Sigmoid colon (tissue), 7 donors: ENCODE data around the gene IFITM10. TPM values are rescaled to one million over a fixed set of nuclear protein-coding genes. Genes with fewer than 3 reads are reported as not detected.

Experiments used
- DNase-seq: peaks from one replicate; pipeline ENCODE4 v3.0.0-alpha.2; 2019
- H3K27ac ChIP-seq, 4 donors: fragments of 200-600 bp; sonication (generic); one replicate each; pipeline ENCODE4 v1.5.1; 2016 to 2019; ENCODE audit warnings: mild to moderate bottlenecking in 1 of 4
- H3K27me3 ChIP-seq, 3 donors: fragments of 200-600 bp; sonication (generic); one replicate each; pipeline ENCODE4 v1.5.1; 2019; ENCODE audit warnings: mild to moderate bottlenecking in 1 of 3
- H3K36me3 ChIP-seq, 4 donors: fragments of 200-600 bp; sonication (generic); one replicate each; pipeline ENCODE4 v1.5.1; 2016 to 2019
- H3K4me1 ChIP-seq, 4 donors: fragments of 200-600 bp; sonication (generic); one replicate each; pipeline ENCODE4 v1.5.1; 2017 to 2019
- H3K4me3 ChIP-seq, 4 donors: fragments of 200-600 bp; sonication (generic); one replicate each; pipeline ENCODE4 v1.5.1; 2017 to 2019; ENCODE audit warnings: mild to moderate bottlenecking in 2 of 4, moderate library complexity in 1 of 4
- H3K9me3 ChIP-seq, 4 donors: fragments of 200-600 bp in 3 of 4; sonication (generic) in 3 of 4; one replicate each; pipeline versions ENCODE4 v1.5.1 to v1.6.1; 2013 to 2019
- EP300 ChIP-seq, 4 donors: sonication (generic); formaldehyde crosslinking; IDR thresholded peaks; one replicate each; pipeline ENCODE4 v1.6.1; 2017; ENCODE audit warnings: antibody characterized with exemption in 4 of 4
- POLR2A ChIP-seq, 2 donors: fragments of 450-650 bp; IDR thresholded peaks; one replicate each; pipeline ENCODE4 v1.6.1; 2016; ENCODE audit warnings: antibody characterized with exemption in 2 of 2, mild to moderate bottlenecking in 2 of 2, moderate library complexity in 2 of 2
- POLR2AphosphoS5 ChIP-seq, 4 donors: sonication (generic); formaldehyde crosslinking; IDR thresholded peaks; one replicate each; pipeline ENCODE4 v1.6.1; 2017; ENCODE audit warnings: antibody characterized with exemption in 4 of 4
- WGBS, 2 donors: extraction: QIAGEN DNeasy Blood & Tissue Kit; methylation state at CpG; one replicate each; pipeline ENCODE4 v1.1.7; 2013; 5-methylcytosine and 5-hydroxymethylcytosine counted together
- intact Hi-C: fragments of 100-400 bp; cut with DNase I; formaldehyde crosslinking; loops from one replicate; pipeline ENCODE4 v1.15.1; 2023
- polyA plus RNA-seq, 3 donors: library from polyadenylated mRNA; stranded (reverse); fragments of 200-250 nt; gene quantifications; one replicate each; pipeline ENCODE4 v1.2.3, GENCODE V29; 2013
- total RNA-seq, 4 donors: library from RNA; depleted of rRNA; stranded (reverse); fragments of >200 nt; gene quantifications; one replicate each; pipeline ENCODE4 v1.1.0, GENCODE V29; 2016
- TF ChIP-seq, protein P1 (sequence below), 4 experiments: fragments of 450-650 bp in 3 of 4; fragments of 200-600 bp in 1 of 4; IDR thresholded peaks; one replicate each; pipeline ENCODE4 v1.5.1; 2016 to 2019; ENCODE audit warnings: antibody characterized with exemption in 4 of 4, mild to moderate bottlenecking in 3 of 4, moderate library complexity in 2 of 4
- donor health status: healthy with polysubstance abuse.
- donor health status: Bipolar disorder and iron deficiency.
- donor health status: healthy.

The IFITM10 gene
- total and polyA plus RNA-seq, 7 donors = 0.36 to 1.4 (median 0.60) TPM; not detected in 2

DNA sequence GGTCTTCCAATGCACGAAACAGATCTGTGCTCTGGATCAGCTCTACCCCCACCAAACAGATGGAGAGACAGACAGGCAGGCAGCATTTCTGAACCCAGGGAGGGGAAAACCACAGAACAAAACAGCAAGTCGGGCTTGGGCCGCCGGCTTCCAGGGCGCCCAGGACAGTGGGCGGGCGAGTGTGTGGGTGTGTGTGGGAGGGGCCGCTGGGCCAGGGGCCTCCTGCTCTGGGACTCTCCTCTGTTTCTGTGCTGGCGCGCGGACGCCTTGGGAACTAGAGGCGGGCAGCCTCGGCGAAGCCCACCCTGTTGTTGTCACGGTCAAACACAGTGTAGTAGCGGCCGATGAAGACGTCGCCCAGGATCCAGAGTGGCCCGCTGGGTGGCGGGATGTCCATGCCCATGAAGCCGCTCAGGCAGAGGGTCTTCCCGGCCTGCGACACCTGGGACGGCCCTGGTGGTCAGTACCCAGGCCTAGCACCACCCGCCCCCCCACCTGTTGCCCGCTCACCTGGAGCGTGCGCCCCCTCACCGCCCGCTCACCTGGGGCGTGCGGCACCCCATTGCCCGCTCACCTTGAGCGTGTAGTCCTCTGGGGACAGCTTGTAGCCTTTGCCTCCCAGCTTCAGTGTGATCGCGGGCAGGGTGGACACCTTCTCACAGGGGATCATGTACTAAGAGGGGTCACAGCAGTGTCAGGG is 3.0 kb upstream of the IFITM10 start:
- Histone ChIP-seq H3K9me3 (no peaks in the 10 kb centered on the region), H3K4me3 (no peak overlapping the region), H3K27me3 (peaks cover 16 to 26% (median 18%) of the 10 kb centered on the region in 3 donors), H3K27ac (no peak overlapping the region), H3K4me1 (peaks cover 0 to 23% (median 14%) of the 10 kb centered on the region in 4 donors), H3K36me3 (peaks cover 11 to 62% (median 42%) of the 10 kb centered on the region in 4 donors)
- 88 to 92% methylated on average over 38 of the region's 38 CpGs for WGBS, 2 donors
- TF ChIP-seq EP300 (IDR thresholded peaks at IDR 0.05) (no peak), POLR2A (IDR thresholded peaks at IDR 0.05) (no peak), POLR2AphosphoS5 (IDR thresholded peaks at IDR 0.05) (no peak)
- TF ChIP-seq, protein P1, sequence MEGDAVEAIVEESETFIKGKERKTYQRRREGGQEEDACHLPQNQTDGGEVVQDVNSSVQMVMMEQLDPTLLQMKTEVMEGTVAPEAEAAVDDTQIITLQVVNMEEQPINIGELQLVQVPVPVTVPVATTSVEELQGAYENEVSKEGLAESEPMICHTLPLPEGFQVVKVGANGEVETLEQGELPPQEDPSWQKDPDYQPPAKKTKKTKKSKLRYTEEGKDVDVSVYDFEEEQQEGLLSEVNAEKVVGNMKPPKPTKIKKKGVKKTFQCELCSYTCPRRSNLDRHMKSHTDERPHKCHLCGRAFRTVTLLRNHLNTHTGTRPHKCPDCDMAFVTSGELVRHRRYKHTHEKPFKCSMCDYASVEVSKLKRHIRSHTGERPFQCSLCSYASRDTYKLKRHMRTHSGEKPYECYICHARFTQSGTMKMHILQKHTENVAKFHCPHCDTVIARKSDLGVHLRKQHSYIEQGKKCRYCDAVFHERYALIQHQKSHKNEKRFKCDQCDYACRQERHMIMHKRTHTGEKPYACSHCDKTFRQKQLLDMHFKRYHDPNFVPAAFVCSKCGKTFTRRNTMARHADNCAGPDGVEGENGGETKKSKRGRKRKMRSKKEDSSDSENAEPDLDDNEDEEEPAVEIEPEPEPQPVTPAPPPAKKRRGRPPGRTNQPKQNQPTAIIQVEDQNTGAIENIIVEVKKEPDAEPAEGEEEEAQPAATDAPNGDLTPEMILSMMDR (IDR thresholded peaks at IDR 0.05) = no peak
- intact Hi-C loops = loop anchor here (10.0 kb wide), 1 partner anchor 651 kb away; the partner anchor contains the start of gene TSSC4
- DNase-seq = no peak

DNA sequence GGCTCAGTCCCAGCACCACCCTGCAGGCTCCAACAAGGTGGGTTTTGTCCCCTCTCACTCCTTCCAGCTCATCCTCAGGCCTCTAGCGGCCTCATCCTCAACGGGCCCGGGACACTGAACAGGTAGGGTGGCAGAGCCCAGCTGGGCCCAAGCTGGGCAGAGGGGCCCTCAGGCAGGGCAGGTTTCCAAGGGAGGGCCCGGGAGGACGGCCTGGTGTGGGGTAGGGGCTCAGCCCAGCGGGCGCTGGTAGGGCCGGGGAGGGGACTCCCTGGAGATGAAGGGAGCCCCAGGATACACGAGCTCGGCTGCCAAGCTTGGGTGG is 2.5 kb upstream of the IFITM10 start:
- 92% methylated on average over 10 of the region's 10 CpGs for WGBS, 2 donors
- Histone ChIP-seq H3K27ac (no peak overlapping the region), H3K9me3 (no peaks in the 10 kb centered on the region), H3K4me3 (no peak overlapping the region), H3K36me3 (peaks cover 11 to 57% (median 39%) of the 10 kb centered on the region in 4 donors), H3K4me1 (peaks cover 0 to 25% (median 15%) of the 10 kb centered on the region in 4 donors), H3K27me3 (peaks cover 20 to 31% (median 23%) of the 10 kb centered on the region in 3 donors)
- DNase-seq = no peak
- intact Hi-C loops = loop anchor here (10.0 kb wide), 1 partner anchor 652 kb away; the partner anchor contains the start of gene TSSC4
- no peak for TF ChIP-seq POLR2AphosphoS5 (IDR thresholded peaks at IDR 0.05)

DNA sequence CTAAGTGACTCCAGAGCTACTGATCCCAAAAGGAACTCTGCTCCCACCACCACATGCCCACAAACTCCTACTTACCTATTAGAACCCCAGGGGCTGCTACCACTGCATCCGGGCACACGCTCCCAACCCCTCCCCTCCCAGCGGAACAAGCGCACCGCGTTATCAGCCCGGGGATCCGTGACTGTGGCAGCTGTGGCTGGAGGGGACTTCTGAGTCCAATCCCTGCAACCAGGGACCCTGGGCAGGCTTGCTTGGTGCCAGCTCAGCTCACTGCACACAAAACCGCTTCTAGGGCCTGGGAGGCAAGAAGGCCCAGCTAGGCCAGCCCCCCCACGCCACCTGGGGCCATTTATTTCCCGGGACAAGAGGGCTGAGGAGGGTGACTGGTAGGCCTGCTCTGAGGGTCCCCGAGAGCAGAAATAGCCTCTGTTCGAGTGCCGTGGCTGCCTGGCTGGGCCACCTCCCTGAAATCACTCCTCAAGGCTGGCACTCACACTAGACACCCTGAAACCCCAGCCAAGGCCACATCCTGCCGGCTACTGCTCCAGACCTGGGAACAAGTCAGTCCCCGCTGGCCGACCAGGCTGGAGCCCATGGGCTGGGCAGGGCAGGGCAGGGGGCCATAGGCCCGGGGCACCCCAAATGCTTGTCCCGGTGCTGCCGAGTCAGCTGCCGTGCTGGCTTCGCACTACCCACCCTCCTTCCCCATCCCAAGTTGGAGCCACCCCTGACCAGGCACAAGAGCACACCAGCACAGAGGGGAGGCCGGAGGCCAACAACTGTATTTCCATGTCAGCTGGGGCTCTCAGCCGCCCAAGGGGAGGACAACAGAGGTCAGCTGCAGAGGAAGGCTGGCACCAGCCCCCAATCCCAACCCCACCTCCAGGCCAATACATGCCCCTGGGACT is 1.9 kb upstream of the IFITM10 start:
- Histone ChIP-seq H3K27me3 (peaks cover 20 to 33% (median 23%) of the 10 kb centered on the region in 3 donors), H3K36me3 (peaks cover 8 to 51% (median 37%) of the 10 kb centered on the region in 4 donors), H3K4me1 (peaks cover 0 to 25% (median 15%) of the 10 kb centered on the region in 4 donors), H3K4me3 (no peak overlapping the region), H3K9me3 (no peaks in the 10 kb centered on the region), H3K27ac (no peak overlapping the region)
- TF ChIP-seq POLR2AphosphoS5 (IDR thresholded peaks at IDR 0.05) = no peak
- TF ChIP-seq, protein P1 (IDR thresholded peaks at IDR 0.05) = no peak
- intact Hi-C loops = loop anchor here (10.0 kb wide), 1 partner anchor 653 kb away; the partner anchor contains the start of gene TSSC4
- 85 to 86% methylated on average over 24 of the region's 24 CpGs for WGBS, 2 donors
- no peak for DNase-seq

DNA sequence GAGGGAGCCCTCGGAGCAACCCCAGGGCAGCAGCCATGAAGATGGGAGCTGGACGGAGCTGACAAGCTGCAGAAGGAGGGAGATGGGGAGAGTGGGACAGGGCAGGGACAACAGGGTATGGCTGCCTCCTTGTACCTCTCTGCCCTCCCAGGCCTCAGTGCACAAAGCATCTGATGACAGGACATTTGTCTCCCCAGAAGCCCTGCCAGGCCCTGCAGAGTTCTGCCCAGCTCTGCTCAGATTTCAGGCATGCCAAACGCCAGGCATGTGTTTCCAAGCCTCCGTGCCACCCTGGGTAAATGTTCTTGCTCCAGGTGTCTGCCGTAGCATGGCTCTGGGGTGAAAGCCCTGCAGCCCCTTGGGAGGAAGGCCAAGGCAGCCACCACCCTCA is 1.1 kb upstream of the IFITM10 start:
- H3K27ac ChIP-seq = no peak overlapping the region
- TF ChIP-seq EP300 (IDR thresholded peaks at IDR 0.05) (no peak), POLR2A (IDR thresholded peaks at IDR 0.05) (no peak), POLR2AphosphoS5 (IDR thresholded peaks at IDR 0.05) (no peak)
- TF ChIP-seq, protein P1 (IDR thresholded peaks at IDR 0.05) = no peak
- peaks cover 20 to 33% (median 23%) of the 10 kb centered on the region in 3 donors for H3K27me3 ChIP-seq
- WGBS, 2 donors = 69 to 81% methylated on average over 5 of the region's 5 CpGs
- no peak for DNase-seq
- H3K36me3 ChIP-seq = peaks cover 4 to 44% (median 31%) of the 10 kb centered on the region in 4 donors
- H3K9me3 ChIP-seq = no peaks in the 10 kb centered on the region
- intact Hi-C loops = loop anchor here (10.0 kb wide), 1 partner anchor 653 kb away; the partner anchor contains the start of gene TSSC4
- no peak overlapping the region for H3K4me3 ChIP-seq
- peaks cover 0 to 25% (median 15%) of the 10 kb centered on the region in 4 donors for H3K4me1 ChIP-seq
